Breast epithelium (tissue), 4 donors: Measurements from ENCODE around the gene MECR. TPM values are rescaled to one million over a fixed set of nuclear protein-coding genes. Genes with fewer than 3 reads are reported as not detected.

Source experiments
- DNase-seq, 2 donors: peaks; one replicate each; pipeline ENCODE4 v3.0.0-alpha.2; 2019; ENCODE audit warnings: low spot score in 2 of 2
- H3K27ac ChIP-seq, 2 donors: fragments of 200-600 bp; sonication (generic) in 1 of 2; one replicate each; pipeline ENCODE4 v1.5.1; 2016 to 2019; ENCODE audit warnings: mild to moderate bottlenecking in 1 of 2
- H3K27me3 ChIP-seq, 2 donors: fragments of 200-600 bp; sonication (generic) in 1 of 2; one replicate each; pipeline versions ENCODE4 v1.5.1 to v1.6.0; 2017 to 2019; ENCODE audit warnings: control low read depth in 1 of 2, mild to moderate bottlenecking in 1 of 2
- H3K36me3 ChIP-seq: fragments of 200-600 bp; one replicate; pipeline ENCODE4 v1.5.1; 2019
- H3K4me1 ChIP-seq, 2 donors: fragments of 200-600 bp; sonication (generic); one replicate each; pipeline ENCODE4 v1.5.1; 2016 to 2019; ENCODE audit warnings: control low read depth in 1 of 2
- H3K4me3 ChIP-seq, 3 donors: fragments of 200-600 bp; sonication (generic); 1 replicate in 2 of 3; 2 replicates in 1 of 3; pipeline ENCODE4 v1.5.1; 2016 to 2019; ENCODE audit warnings: mild to moderate bottlenecking in 3 of 3, moderate library complexity in 2 of 3
- H3K9me3 ChIP-seq, 2 donors: fragments of 200-600 bp; sonication (generic) in 1 of 2; one replicate each; pipeline ENCODE4 v1.5.1; 2016 to 2019; ENCODE audit warnings: control low read depth in 1 of 2
- POLR2A ChIP-seq: fragments of 450-650 bp; IDR thresholded peaks from one replicate; pipeline ENCODE4 v1.6.1; 2016; ENCODE audit warnings: antibody characterized with exemption, mild to moderate bottlenecking, moderate library complexity
- POLR2AphosphoS5 ChIP-seq, 3 donors: sonication (generic); formaldehyde crosslinking; IDR thresholded peaks; one replicate each; pipeline ENCODE4 v1.6.1; 2017; ENCODE audit warnings: antibody characterized with exemption in 3 of 3
- intact Hi-C: fragments of 100-400 bp; cut with DNase I; formaldehyde crosslinking; loops from one replicate; pipeline ENCODE4 v1.15.1; 2023; ENCODE audit warnings: low total_unique reads
- total RNA-seq, 3 donors: library from RNA; depleted of rRNA; stranded (reverse); fragments of >200 nt; gene quantifications; one replicate each; pipeline ENCODE4 v1.1.0, GENCODE V29; 2016
- TF ChIP-seq, protein P1 (sequence below), 3 donors: fragments of 450-650 bp; IDR thresholded peaks; one replicate each; pipeline ENCODE4 v1.5.1; 2016 to 2017; ENCODE audit warnings: antibody characterized with exemption in 3 of 3, mild to moderate bottlenecking in 3 of 3, moderate library complexity in 3 of 3

MECR gene
- total RNA-seq, 3 donors from 2014 or later, result 21.0 to 23.3 (median 21.3) TPM

DNA sequence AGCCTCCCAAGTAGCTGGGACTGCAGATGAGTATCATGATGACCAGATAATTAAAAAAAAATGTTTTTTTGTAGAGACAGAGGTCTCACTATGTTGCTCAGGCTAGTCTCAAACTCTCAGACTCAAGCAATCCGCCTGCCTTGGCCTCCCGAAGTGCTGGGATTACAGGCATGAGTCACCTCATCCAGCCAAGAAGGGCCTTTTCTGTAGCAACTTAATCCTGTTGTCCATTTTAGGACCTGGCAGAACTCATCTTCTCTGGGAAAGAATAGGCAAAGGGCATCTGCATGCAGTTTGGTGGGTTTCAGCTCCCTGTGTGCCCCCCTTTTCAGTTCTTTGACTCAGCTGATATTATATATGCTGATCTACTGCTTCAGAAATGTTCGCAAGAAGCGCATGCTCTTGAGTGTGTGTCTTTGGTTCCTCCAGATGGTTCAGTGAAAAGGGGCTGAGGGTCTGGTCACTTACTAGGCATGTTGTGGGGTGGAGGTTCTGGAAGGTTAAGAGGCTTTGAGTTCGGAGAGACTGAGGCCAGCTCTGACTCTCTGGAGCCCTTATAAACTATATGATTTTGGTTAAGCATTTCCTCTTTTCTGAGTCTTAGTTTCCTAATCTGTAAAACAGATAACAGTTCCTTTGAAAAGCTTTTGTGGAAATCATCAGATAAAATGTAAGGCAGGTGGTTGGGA lies 29.7 kb downstream of the MECR start:
- peaks cover 5 to 6% of the 10 kb centered on the region in 2 donors for H3K4me1 ChIP-seq
- H3K36me3 ChIP-seq, result peaks cover 3% of the 10 kb centered on the region
- TF ChIP-seq, protein P1, sequence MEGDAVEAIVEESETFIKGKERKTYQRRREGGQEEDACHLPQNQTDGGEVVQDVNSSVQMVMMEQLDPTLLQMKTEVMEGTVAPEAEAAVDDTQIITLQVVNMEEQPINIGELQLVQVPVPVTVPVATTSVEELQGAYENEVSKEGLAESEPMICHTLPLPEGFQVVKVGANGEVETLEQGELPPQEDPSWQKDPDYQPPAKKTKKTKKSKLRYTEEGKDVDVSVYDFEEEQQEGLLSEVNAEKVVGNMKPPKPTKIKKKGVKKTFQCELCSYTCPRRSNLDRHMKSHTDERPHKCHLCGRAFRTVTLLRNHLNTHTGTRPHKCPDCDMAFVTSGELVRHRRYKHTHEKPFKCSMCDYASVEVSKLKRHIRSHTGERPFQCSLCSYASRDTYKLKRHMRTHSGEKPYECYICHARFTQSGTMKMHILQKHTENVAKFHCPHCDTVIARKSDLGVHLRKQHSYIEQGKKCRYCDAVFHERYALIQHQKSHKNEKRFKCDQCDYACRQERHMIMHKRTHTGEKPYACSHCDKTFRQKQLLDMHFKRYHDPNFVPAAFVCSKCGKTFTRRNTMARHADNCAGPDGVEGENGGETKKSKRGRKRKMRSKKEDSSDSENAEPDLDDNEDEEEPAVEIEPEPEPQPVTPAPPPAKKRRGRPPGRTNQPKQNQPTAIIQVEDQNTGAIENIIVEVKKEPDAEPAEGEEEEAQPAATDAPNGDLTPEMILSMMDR (IDR thresholded peaks at IDR 0.05), result no peak
- no peak for TF ChIP-seq POLR2AphosphoS5 (IDR thresholded peaks at IDR 0.05)
- TF ChIP-seq POLR2A, result no peak
- no peaks in the 10 kb centered on the region for H3K9me3 ChIP-seq
- no peak for DNase-seq
- H3K4me3 ChIP-seq, result no peak overlapping the region
- intact Hi-C loops, result loop anchor here (10.0 kb wide), 2 partner anchors 296 to 426 kb away; no protein-coding TSS in a partner anchor
- no peaks in the 10 kb centered on the region for H3K27me3 ChIP-seq
- no peak overlapping the region for H3K27ac ChIP-seq

- intact Hi-C loops, result no loop called here
- Histone ChIP-seq H3K4me1 (peaks cover 5 to 6% of the 10 kb centered on the region in 2 donors), H3K27me3 (no peaks in the 10 kb centered on the region), H3K4me3 (no peak overlapping the region), H3K27ac (no peak overlapping the region), H3K9me3 (no peaks in the 10 kb centered on the region), H3K36me3 (no peaks in the 10 kb centered on the region)
- TF ChIP-seq POLR2A (no peak), POLR2AphosphoS5 (IDR thresholded peaks at IDR 0.05) (no peak)
- TF ChIP-seq, protein P1 (IDR thresholded peaks at IDR 0.05), result no peak
- DNase-seq, result no peak
Observed at GRCh38 chr1:29197993-29198392, 32.7 kb downstream of the MECR start.

GRCh38 chr1:29197590-29197924 lies 33.2 kb downstream of the MECR start:
- Histone ChIP-seq H3K4me1 (peaks cover 4 to 6% of the 10 kb centered on the region in 2 donors), H3K27ac (no peak overlapping the region), H3K9me3 (no peaks in the 10 kb centered on the region), H3K4me3 (no peak overlapping the region), H3K36me3 (no peaks in the 10 kb centered on the region), H3K27me3 (no peaks in the 10 kb centered on the region)
- TF ChIP-seq POLR2A (no peak), POLR2AphosphoS5 (IDR thresholded peaks at IDR 0.05) (no peak)
- TF ChIP-seq, protein P1 (IDR thresholded peaks at IDR 0.05), result no peak
- DNase-seq, result no peak
- intact Hi-C loops, result no loop called here

GRCh38 chr1:29196863-29197589 lies 33.7 kb downstream of the MECR start:
- H3K27ac ChIP-seq, result no peak overlapping the region
- intact Hi-C loops, result no loop called here
- TF ChIP-seq POLR2AphosphoS5 (IDR thresholded peaks at IDR 0.05) (no peak), POLR2A (no peak)
- TF ChIP-seq, protein P1 (IDR thresholded peaks at IDR 0.05), result no peak

DNA sequence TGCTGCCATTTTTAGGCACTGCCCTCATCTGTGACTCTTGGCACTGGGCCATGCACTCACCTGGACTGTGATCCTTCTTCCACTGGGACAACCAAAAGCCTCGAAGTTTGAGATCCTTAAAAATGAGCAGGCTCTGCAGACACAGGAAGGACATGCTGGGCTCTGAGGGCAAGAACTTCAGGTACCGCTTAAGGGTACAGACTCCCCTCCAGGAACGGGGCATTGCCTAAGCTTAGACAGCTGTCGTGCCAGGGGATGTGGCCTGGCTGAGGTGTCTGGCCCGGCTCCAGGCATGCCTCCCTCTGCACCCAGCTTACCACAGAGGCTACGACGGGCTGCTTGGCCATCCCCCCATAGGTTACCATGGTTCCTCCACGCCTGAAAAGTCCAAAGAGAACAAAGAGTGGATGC lies 34.8 kb downstream of the MECR start:
- Histone ChIP-seq H3K27me3 (no peaks in the 10 kb centered on the region), H3K4me3 (no peak overlapping the region), H3K36me3 (no peaks in the 10 kb centered on the region), H3K27ac (no peak overlapping the region), H3K4me1 (no peaks in the 10 kb centered on the region), H3K9me3 (no peaks in the 10 kb centered on the region)
- intact Hi-C loops, result no loop called here
- TF ChIP-seq POLR2A, result no peak
- TF ChIP-seq, protein P1 (IDR thresholded peaks at IDR 0.05), result no peak
- TF ChIP-seq POLR2AphosphoS5 (IDR thresholded peaks at IDR 0.05), result no peak
- peak in 1 of 2 donors; percentile 29 for DNase-seq

More at GRCh38 chr1:29196863-29197589, 33.7 kb downstream of the MECR start:
- H3K9me3 ChIP-seq, result no peaks in the 10 kb centered on the region
- DNase-seq, result peak in 1 of 2 donors; percentile 7
- H3K4me1 ChIP-seq, result peaks cover 0 to 2% of the 10 kb centered on the region in 2 donors
- no peaks in the 10 kb centered on the region for H3K27me3 ChIP-seq
- H3K36me3 ChIP-seq, result no peaks in the 10 kb centered on the region
- no peak overlapping the region for H3K4me3 ChIP-seq
